ENCODE measurements around the gene ZSWIM6. TPM values are rescaled to one million over a fixed set of nuclear protein-coding genes. Genes with fewer than 3 reads are reported as not detected.

The ZSWIM6 gene
- total and polyA plus RNA-seq, 2 experiments from 2014 or later = 9.0 to 12.7 TPM

- H3K27me3 ChIP-seq = no peaks in the 10 kb centered on the region
- H3K9me3 ChIP-seq (ENCODE audit: low read depth) = no peaks in the 10 kb centered on the region
- WGBS (ENCODE audit: low lambda C conversion rate, missing lambda C conversion rate) = 40% methylated on average over 1 of the region's 1 CpG
- no peaks in the 10 kb centered on the region for H3K4me1 ChIP-seq (ENCODE audit: insufficient read depth)
- no peak overlapping the region for H3K4me2 ChIP-seq
- no peak overlapping the region for H3K4me3 ChIP-seq
- no peak for TF ChIP-seq EZH2phosphoT487 (IDR thresholded peaks at IDR 0.05; ENCODE audit: low read depth, severe bottlenecking, unreplicated experiment)
- peaks cover 98% of the 10 kb centered on the region for H3K79me2 ChIP-seq
- no peak for DNase-seq (ENCODE audit: low spot score)
- H2AFZ ChIP-seq = no peak overlapping the region
- no peaks in the 10 kb centered on the region for H3K36me3 ChIP-seq (replicated peaks; ENCODE audit: insufficient read depth, low read depth)
- H3K27ac ChIP-seq = no peak overlapping the region
- H3K9me2 ChIP-seq (replicated peaks; ENCODE audit: insufficient read depth) = no peaks in the 10 kb centered on the region
- H4K20me1 ChIP-seq (ENCODE audit: insufficient read depth, poor library complexity, severe bottlenecking) = peaks cover 18% of the 10 kb centered on the region
These were observed 65.2 kb downstream of the ZSWIM6 start for GRCh38 chr5:61397238-61397637.

- Histone ChIP-seq H3K4me1 (ENCODE audit: insufficient read depth) (no peaks in the 10 kb centered on the region), H3K27me3 (no peaks in the 10 kb centered on the region), H3K4me2 (no peak overlapping the region), H3K36me3 (replicated peaks; ENCODE audit: insufficient read depth, low read depth) (no peaks in the 10 kb centered on the region), H4K20me1 (ENCODE audit: insufficient read depth, poor library complexity, severe bottlenecking) (peaks cover 18% of the 10 kb centered on the region), H2AFZ (no peak overlapping the region), H3K9me2 (replicated peaks; ENCODE audit: insufficient read depth) (no peaks in the 10 kb centered on the region), H3K27ac (no peak overlapping the region), H3K79me2 (peaks cover 97% of the 10 kb centered on the region), H3K9me3 (ENCODE audit: low read depth) (no peaks in the 10 kb centered on the region), H3K4me3 (no peak overlapping the region)
- no peak for DNase-seq (ENCODE audit: low spot score)
- TF ChIP-seq CTCF (IDR thresholded peaks at IDR 0.05; ENCODE audit: poor library complexity) (no peak), EZH2 (IDR thresholded peaks at IDR 0.05; ENCODE audit: borderline replicate concordance) (no peak), EZH2phosphoT487 (IDR thresholded peaks at IDR 0.05; ENCODE audit: low read depth, severe bottlenecking, unreplicated experiment) (no peak)
- WGBS (ENCODE audit: low lambda C conversion rate, missing lambda C conversion rate) = 95% methylated on average over 2 of the region's 2 CpGs
These were observed 65.9 kb downstream of the ZSWIM6 start for GRCh38 chr5:61397937-61398336.

- no peaks in the 10 kb centered on the region for H3K4me1 ChIP-seq (ENCODE audit: insufficient read depth)
- 81% methylated on average over 4 of the region's 4 CpGs for WGBS (ENCODE audit: low lambda C conversion rate, missing lambda C conversion rate)
- peaks cover 97% of the 10 kb centered on the region for H3K79me2 ChIP-seq
- no peak overlapping the region for H3K4me2 ChIP-seq
- H3K36me3 ChIP-seq (replicated peaks; ENCODE audit: insufficient read depth, low read depth) = no peaks in the 10 kb centered on the region
- H4K20me1 ChIP-seq (ENCODE audit: insufficient read depth, poor library complexity, severe bottlenecking) = peaks cover 14% of the 10 kb centered on the region
- no peak for TF ChIP-seq CTCF (IDR thresholded peaks at IDR 0.05; ENCODE audit: poor library complexity)
- no peak for TF ChIP-seq EZH2 (IDR thresholded peaks at IDR 0.05; ENCODE audit: borderline replicate concordance)
- TF ChIP-seq EZH2phosphoT487 (IDR thresholded peaks at IDR 0.05; ENCODE audit: low read depth, severe bottlenecking, unreplicated experiment) = no peak
- H3K27me3 ChIP-seq = no peaks in the 10 kb centered on the region
- no peak overlapping the region for H3K27ac ChIP-seq
- no peak overlapping the region for H2AFZ ChIP-seq
- no peak for DNase-seq (ENCODE audit: low spot score)
- H3K4me3 ChIP-seq = no peak overlapping the region
- no peaks in the 10 kb centered on the region for H3K9me2 ChIP-seq (replicated peaks; ENCODE audit: insufficient read depth)
- no peaks in the 10 kb centered on the region for H3K9me3 ChIP-seq (ENCODE audit: low read depth)
These were observed 66.4 kb downstream of the ZSWIM6 start for GRCh38 chr5:61398440-61398839.

GRCh38 chr5:61399679-61400078 is 67.6 kb downstream of the ZSWIM6 start:
- no peaks in the 10 kb centered on the region for H3K9me2 ChIP-seq (replicated peaks; ENCODE audit: insufficient read depth)
- WGBS (ENCODE audit: low lambda C conversion rate, missing lambda C conversion rate) = 91% methylated on average over 5 of the region's 5 CpGs
- no peak for TF ChIP-seq CTCF (IDR thresholded peaks at IDR 0.05; ENCODE audit: poor library complexity)
- peaks cover 10% of the 10 kb centered on the region for H4K20me1 ChIP-seq (ENCODE audit: insufficient read depth, poor library complexity, severe bottlenecking)
- no peak overlapping the region for H3K4me2 ChIP-seq
- no peaks in the 10 kb centered on the region for H3K36me3 ChIP-seq (replicated peaks; ENCODE audit: insufficient read depth, low read depth)
- H3K27ac ChIP-seq = no peak overlapping the region
- H2AFZ ChIP-seq = no peak overlapping the region
- no peaks in the 10 kb centered on the region for H3K4me1 ChIP-seq (ENCODE audit: insufficient read depth)
- H3K9me3 ChIP-seq (ENCODE audit: low read depth) = no peaks in the 10 kb centered on the region
- peaks cover 97% of the 10 kb centered on the region for H3K79me2 ChIP-seq
- H3K27me3 ChIP-seq = no peaks in the 10 kb centered on the region
- H3K4me3 ChIP-seq = no peak overlapping the region
- DNase-seq (ENCODE audit: low spot score) = no peak
